HTERT RPE-1 (cell line): ENCODE data around the gene PRSS53.

Experiments used
- in situ Hi-C: fragments of 300-500 bp; cut with MboI; formaldehyde crosslinking; loops from 4 replicates; pipeline ENCODE4 v1.14.3; 2020; ENCODE audit warnings: low sequenced_read_pairs

PRSS53 gene

DNA sequence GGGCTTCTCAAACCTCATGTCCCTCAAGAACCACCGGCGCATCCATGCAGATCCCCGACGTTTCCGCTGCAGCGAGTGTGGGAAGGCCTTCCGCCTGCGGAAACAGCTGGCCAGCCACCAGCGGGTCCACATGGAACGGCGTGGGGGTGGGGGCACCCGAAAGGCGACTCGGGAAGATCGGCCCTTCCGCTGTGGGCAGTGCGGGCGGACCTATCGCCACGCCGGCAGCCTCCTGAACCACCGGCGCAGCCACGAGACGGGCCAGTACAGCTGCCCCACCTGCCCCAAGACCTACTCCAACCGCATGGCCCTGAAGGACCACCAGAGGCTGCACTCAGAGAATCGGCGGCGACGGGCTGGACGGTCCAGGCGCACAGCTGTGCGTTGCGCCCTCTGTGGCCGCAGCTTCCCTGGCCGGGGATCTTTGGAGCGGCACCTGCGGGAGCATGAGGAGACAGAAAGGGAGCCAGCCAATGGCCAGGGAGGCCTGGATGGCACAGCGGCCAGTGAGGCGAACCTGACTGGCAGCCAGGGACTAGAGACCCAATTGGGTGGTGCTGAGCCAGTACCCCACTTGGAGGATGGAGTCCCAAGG, 8.6 kb downstream of the PRSS53 start:
- in situ Hi-C loops = no loop called here

DNA sequence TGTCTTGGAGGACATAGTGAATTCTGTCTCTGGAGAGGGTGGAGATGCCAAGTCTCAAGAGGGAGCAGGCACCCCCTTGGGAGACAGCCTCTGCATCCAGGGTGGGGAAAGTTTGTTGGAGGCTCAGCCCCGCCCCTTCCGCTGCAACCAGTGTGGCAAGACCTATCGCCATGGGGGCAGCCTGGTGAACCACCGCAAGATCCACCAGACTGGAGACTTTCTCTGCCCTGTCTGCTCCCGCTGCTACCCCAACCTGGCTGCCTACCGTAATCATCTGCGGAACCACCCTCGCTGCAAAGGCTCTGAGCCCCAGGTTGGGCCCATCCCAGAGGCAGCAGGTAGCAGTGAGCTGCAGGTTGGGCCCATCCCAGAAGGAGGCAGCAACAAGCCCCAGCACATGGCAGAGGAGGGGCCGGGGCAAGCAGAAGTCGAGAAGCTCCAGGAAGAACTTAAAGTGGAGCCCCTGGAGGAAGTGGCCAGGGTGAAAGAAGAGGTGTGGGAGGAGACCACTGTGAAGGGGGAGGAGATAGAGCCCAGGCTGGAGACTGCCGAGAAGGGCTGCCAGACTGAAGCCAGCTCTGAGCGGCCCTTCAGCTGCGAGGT, 9.3 kb downstream of the PRSS53 start:
- in situ Hi-C loops = no loop called here

DNA sequence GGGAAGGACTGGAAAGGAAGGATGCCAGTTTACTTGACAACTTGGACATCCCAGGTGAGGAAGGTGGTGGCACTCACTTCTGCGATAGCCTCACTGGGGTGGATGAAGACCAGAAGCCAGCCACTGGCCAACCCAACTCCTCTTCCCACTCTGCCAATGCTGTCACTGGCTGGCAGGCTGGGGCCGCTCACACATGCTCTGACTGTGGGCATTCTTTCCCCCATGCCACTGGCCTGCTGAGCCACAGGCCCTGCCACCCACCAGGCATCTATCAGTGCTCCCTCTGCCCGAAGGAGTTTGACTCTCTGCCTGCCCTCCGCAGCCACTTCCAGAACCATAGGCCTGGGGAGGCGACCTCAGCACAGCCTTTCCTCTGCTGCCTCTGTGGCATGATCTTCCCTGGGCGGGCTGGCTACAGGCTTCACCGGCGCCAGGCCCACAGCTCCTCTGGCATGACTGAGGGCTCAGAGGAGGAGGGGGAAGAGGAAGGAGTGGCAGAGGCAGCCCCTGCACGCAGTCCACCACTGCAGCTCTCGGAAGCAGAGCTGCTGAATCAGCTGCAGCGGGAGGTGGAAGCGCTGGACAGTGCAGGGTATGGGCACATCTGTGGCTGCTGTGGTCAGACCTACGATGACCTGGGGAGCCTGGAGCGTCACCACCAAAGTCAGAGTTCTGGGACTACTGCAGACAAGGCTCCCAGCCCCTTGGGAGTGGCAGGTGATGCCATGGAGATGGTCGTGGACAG, 10.0 kb downstream of the PRSS53 start:
- in situ Hi-C loops = no loop called here

DNA sequence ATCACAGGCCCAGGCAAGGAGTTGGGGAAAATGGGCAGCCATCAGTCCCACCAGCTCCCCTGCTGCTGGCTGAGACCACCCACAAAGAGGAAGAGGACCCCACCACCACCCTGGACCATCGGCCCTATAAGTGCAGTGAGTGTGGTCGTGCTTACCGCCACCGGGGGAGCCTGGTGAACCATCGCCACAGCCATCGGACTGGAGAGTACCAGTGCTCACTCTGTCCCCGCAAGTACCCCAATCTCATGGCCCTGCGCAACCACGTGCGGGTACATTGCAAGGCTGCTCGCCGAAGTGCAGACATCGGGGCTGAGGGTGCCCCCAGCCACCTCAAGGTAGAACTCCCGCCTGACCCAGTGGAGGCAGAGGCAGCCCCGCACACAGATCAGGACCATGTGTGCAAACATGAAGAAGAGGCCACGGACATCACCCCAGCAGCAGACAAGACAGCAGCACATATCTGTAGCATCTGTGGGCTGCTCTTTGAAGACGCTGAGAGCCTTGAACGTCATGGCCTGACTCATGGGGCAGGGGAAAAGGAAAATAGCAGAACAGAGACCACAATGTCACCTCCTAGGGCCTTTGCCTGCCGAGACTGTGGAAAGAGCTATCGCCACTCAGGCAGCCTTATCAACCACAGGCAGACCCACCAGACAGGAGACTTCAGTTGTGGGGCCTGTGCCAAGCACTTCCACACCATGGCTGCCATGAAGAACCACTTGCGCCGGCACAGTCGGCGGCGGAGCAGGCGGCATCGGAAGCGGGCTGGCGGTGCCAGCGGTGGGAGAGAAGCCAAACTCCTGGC, 10.9 kb downstream of the PRSS53 start:
- in situ Hi-C loops = no loop called here

DNA sequence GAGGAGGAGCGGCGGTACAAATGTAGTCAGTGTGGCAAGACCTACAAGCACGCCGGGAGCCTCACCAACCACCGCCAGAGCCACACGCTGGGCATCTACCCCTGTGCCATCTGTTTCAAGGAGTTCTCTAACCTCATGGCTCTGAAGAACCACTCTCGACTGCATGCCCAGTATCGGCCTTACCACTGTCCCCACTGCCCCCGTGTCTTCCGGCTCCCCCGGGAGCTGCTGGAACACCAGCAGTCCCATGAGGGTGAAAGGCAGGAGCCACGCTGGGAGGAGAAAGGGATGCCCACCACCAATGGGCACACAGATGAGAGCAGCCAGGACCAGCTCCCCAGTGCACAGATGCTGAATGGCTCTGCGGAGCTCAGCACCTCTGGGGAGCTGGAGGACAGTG, 11.7 kb downstream of the PRSS53 start:
- in situ Hi-C loops = no loop called here

DNA sequence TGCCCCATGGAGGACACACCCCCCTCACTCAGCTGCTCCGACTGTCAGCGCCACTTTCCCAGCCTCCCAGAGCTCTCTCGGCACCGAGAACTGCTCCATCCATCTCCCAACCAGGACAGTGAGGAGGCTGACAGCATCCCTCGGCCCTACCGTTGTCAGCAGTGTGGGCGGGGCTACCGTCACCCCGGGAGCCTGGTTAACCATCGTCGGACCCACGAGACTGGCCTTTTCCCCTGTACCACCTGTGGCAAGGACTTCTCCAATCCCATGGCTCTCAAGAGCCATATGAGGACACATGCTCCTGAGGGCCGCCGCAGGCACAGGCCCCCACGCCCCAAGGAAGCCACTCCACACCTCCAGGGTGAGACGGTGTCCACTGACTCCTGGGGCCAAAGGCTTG, 12.4 kb downstream of the PRSS53 start:
- in situ Hi-C loops = no loop called here

DNA sequence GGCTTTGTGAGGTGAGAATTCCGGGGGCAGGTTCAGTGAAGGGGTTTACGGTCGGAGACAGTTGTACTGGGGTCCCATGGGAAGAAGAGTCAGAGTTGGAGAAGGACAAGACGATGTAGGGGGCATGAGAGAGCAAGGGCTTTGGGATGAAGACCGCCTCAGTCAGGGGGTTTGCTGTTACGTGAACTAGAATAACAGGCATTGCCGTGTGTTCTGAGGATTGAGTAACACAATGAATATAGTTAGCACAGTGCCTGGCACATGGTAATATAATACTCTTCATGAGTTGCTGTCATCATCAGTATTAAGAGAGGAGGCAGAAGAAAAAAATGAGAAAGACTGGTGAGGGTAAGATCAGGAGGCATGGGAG, 13.9 kb downstream of the PRSS53 start:
- in situ Hi-C loops = no loop called here

DNA sequence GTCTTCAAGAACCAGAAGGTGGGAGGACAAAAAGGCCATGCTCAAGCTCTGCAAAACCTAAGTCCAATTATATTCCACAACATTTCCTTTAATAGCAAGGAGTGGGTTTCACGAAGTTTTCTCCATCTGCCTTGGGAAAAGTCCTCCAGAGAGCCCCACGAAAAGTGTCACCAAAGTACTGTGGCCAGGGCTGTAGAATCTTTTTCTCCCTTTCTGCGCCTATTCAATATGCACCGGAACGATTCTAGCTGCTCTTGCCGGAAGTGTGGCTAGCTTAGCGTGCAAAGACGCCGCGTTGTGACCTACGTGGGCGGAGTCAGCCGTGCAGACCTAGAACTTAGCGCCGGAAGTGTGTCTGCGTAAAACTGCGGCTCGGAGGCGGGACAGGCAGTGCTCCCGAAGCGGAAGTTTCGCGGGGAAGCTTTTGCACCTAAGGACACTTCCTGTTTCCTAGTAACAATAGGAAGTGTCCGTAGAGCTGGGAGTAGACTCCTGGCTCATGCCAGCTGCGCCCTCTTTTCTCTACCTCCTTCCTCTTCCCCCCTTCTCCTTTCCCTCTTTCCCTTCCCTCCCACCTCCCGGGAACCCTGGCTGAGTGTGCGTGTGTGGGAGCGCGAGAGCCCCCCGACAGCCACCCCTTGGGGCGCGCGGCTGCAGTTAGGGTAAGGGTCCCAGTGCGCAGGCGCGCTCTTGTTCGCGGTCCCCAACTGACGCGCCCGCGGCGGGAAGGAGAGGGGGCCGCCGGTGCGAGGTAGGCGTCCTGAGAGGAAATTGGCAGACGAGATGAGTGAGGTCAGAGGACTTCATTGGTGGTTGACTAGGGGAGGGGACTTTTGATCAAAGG, 14.6 kb downstream of the PRSS53 start, which contains the start of the genes ZNF646 and ZNF668:
Gene ZNF646, plus strand, starts transcription at position 453 of the 844 bp plus-strand sequence. CDS start 1,903 bp downstream, outside the sequence.
Gene ZNF668, minus strand, starts transcription at position 271 of the 844 bp plus-strand sequence. CDS start 9,781 bp downstream, outside the sequence.
- in situ Hi-C loops = no loop called here

DNA sequence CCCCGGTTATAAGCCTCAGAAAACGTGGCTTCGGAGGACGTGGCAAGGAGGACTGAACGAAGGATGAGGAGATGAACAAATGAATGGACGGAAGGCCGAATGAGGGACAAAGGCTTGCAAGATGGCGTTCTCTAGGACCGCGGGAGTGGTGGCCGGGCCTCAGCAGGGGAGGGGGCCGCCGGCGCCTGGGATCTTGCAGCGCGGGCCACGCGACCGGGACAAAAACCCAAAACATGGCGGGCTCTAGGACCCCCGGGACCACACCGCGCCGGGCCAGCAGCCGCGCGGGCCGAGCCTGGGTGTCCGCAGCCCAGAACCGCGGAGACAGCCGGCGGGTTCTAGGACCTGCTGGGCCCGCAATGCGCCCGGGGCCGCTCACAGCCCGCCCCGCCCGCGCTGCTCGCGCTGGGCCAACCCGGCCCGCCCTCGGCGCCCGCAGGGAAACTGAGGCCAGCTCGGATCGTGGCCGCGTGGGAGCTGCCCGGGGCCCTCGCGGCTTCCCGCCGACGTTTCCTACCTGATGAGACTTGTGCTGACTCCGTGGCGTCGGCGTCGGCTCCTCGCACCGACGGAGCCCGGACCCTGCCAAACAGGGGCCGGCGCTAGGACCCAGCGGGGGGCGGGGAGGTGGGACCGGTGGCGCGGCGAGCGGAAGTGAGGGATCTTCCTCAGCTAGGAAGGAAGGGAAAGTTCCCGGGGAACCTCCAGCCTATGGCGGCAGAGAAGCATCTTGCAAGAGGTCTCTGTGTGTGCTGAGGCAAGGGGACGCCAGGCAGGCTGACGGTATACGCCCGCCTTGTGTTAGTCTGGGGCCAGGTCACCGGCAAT, 15.4 kb downstream of the PRSS53 start:
- in situ Hi-C loops = no loop called here

DNA sequence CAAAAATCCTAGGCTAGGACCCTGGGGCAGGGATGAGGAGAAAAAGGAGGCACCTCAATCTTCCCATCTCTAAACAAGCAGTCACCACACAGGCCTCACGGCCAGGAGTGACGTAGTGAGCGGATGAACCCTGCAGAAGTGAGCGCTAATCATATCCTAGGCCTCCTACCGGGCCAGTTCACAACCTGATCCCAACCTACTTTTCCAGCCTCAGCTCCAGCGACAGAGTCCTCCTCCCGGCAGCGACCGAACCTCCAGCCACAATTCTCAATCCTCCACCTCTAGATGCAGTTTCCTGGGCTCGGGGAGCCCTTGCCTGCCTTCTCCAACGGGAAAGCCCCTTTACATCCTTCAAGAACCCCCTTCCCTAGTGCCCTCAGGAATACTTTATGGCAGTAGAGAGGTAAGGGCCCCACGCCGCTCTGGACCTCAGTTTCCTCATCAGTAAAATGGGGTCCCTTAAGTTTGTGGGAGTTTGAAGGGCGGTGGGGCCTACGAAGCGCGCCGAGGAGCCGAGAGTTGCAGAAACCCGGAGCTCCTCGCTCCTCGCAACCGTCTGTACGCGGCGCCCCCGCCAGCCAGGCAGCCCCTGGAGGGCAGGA, 16.1 kb downstream of the PRSS53 start:
- in situ Hi-C loops = no loop called here

DNA sequence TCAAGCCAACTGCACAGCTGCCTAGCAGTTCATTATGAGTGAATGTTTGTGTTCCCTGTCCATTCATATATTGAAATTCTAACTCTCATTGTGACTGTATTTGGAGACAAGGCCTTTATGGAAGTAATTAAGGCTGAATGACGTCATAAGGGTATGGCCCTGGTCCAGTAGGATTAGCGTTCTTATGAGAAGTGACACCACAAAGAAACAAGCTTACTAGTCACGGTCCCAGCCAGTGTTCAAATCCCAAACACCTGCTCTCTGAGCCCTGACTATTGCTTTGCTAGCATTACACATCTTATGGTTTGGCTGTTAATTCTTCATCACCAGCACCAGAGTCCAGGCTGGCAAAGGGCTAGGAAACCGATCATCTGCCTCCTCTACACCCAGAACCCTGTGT, 16.9 kb downstream of the PRSS53 start:
- in situ Hi-C loops = no loop called here

DNA sequence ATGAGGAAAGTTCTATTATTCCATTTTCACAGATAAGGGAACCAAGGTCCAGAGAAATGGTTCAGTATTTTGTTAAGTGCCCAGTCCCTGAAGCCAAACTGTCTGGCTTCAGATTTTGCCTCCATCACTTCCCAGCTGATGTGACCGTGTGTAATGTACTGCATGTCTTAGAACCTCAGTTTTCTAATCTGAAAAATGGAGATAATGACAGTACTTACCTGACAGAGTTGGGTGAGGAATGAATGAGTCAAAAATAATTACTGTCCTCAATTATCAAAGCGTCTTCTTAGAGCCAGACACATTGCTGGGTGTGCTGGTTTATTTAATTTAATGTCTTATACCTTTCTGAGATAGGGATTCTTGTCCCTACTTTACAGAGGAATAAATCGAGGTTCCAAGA, 21.4 kb downstream of the PRSS53 start:
- in situ Hi-C loops = no loop called here

DNA sequence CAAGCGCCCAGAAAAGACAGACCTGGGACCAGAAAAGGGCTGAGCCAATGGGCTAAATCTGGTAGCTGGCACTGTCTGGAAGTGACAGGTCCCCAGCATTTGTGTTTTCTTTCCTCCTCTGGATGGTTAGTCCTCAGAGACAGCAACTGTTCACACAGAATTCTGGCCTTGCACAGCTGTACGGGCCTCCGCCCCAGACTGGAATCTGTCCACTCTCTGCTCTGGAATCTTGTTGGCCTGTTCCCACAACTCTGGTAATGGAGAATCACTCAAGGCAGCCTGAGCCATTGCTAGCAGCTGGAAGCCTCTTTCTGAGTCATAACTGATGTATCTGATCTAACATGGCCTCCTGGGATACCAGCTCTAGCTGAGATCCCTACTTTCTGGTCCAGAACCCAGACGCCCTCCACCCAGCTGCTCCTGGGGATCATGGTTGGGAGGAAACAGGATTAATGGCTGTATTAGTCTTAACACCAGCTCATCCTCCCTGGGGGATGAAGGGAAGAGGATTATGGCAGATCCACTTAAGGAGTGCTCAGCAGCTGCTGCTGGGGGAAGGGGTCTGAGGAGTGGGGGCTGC, 23.8 kb downstream of the PRSS53 start:
- in situ Hi-C loops = no loop called here

DNA sequence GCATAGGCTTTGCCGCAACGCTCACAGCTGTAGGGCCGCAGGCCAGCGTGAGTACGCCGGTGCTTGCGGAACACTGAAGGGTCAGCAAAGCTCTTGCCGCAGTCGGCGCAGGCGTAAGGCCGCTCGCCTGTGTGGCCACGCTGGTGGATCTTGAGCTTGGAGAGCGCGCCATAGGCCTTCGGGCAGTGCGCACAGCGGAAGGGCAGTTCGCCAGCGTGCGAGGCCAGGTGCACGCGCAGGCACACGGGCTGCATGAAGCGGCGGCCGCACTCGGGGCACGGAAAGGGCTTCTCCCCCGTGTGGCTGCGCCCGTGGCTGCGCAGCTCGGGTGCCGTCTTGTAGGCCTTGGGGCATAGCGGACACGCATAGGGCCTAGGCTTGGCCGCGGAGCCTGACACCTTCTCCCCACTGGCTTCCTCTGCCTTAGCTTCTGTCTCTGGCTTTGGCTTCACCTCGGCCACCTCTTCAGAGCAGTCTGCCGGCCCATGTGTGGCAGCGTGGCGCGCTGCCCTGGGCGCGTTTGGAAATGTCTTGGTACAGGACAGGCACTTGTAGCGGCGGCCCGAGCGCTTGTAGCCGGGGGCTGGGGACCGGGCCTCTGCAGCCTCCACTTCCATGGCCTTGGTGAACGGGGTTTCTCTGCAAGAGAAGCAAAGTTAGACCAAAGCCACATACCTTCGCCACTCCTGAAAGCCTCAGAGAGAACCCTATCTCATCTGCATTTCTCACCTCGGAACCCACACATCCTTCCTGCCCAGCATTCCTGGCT, 24.7 kb downstream of the PRSS53 start:
- in situ Hi-C loops = no loop called here

DNA sequence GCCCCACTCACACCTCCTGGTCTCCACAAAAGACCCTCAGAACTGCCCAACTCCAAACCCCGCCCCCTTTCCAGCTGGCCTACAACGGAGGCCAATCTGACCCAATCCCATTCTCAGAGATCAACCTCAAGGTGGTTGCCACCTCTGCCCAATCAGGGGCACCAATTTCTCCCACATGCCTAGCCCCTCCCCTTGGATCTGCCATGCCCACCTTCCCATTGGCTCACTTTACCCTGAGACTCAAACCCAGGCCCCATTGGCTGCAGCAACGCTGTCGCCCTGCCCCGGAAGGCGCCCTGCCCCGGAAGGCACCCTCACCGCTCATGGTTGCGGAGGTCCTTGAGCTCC, 25.3 kb downstream of the PRSS53 start:
- in situ Hi-C loops = no loop called here

DNA sequence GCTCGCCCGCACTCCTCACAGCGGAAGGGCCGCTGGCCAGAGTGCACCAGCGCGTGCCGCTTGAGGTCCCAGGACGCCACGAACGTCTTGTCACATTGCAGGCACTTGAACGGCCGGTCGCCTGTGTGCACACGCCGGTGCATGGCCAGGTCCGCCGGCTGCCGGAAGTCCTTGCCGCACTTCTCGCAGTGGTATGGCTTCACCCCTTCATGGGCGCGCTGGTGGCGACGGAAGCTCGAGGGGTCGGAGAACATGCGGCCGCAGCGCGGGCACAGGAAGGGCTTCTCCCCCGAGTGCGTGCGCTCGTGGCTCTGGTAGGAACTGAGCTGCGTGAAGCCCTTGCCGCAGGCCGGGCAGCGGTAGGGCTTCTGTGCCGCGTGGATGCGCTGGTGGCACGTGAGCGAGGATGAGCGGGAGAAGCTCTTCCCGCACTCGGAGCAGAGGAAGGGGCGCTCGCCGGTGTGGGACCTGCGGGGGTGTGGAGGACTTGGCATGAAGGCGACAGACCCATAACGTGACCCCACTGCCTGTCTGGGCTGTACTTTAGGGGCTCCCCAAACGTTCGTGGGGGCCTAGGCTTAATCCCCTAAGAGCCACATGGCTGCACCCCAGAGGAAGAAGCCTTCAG, 26.8 kb downstream of the PRSS53 start:
- in situ Hi-C loops = no loop called here

DNA sequence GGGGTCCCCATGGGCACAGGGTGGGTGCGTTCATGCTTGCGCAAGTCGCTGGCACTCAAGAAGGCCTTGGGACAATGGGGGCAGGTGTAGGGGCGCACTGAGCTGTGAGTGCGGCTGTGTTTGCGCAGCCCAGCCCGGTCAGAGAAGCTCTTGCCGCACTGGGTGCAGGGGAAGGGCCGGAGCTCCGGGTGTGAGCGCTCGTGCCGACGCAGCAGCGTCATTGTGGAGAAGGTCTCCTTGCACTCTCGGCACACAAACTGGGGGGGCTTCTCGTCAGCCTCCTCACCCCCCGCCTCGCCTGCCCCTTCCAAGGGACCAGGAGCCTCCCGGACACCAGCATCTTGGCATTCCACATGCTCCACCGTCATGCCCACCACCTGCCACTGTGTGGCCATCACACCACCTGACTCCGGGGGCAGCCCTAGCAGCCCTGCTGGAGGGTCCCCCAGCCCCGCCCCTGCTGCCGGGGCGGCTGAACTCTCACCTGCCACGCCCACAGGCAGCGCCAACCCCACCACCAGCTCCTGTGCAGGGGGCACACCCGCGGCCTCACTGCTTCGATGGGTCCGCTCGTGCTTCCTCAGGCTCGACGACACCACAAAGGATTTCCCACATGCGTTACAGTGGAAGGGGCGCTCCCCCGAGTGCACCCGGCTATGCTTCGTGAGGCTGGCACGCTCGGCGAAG, 27.5 kb downstream of the PRSS53 start:
- in situ Hi-C loops = no loop called here
